Panc1 (cell line): ENCODE results near the gene EPX. TPM values are rescaled to one million over a fixed set of nuclear protein-coding genes. Genes with fewer than 3 reads are reported as not detected.

Experiments used
- ATAC-seq: fragments of 200-7000 bp; cut with Tn5 transposase; 2 replicates; pipeline ENCODE4 v1.9.1; 2020; ENCODE audit warnings: mild to moderate bottlenecking, moderate library complexity
- BruUV-seq: library from RNA; stranded (reverse); fragments of 400-500 nt; replicated peaks from 2 replicates; lab custom pipeline; 2021; lab: Mats Ljungman, UMichigan
- CTCF ChIA-PET: fragments of 300-600 bp; sonication (Branson Sonifier 250); formaldehyde crosslinking; loops from one replicate; lab custom pipeline; 2022; ENCODE audit warnings: antibody characterized with exemption; lab: Charles Lee
- POLR2A ChIA-PET: fragments of 300-600 bp; sonication (Branson Sonifier 250); formaldehyde crosslinking; loops from one replicate; lab custom pipeline; 2022; ENCODE audit warnings: antibody characterized with exemption; lab: Charles Lee
- DNase-seq: peaks from one replicate; pipeline ENCODE4 v3.0.0-alpha.2; 2010; ENCODE audit warnings: low read depth, low spot score
- H3K27ac ChIP-seq: 2 replicates; pipeline ENCODE4 v1.5.1; 2011; ENCODE audit warnings: mild to moderate bottlenecking, low read length, inconsistent platforms
- H3K27me3 ChIP-seq: fragments of 200-500 bp; sonication (Bioruptor generic); 2 replicates; pipeline ENCODE4 v1.6.0; 2014; ENCODE audit warnings: low read length, inconsistent platforms; ENCODE audit not compliant: control insufficient read depth, insufficient read depth
- H3K36me3 ChIP-seq: fragments of 200-500 bp; sonication (Bioruptor generic); 2 replicates; pipeline ENCODE4 v1.5.1; 2014; ENCODE audit warnings: inconsistent platforms, mild to moderate bottlenecking, low read length, moderate library complexity; ENCODE audit not compliant: control insufficient read depth, insufficient read depth
- H3K4me1 ChIP-seq: 2 replicates; pipeline ENCODE4 v1.5.1; 2011; ENCODE audit warnings: inconsistent platforms, mild to moderate bottlenecking, low read length, moderate library complexity; ENCODE audit not compliant: control insufficient read depth, insufficient read depth
- H3K4me3 ChIP-seq, 2 experiments: 2 replicates each; pipeline ENCODE4 v1.5.1; 2011 to 2012; ENCODE audit warnings: low read depth in 2 of 2, low read length in 2 of 2, mild to moderate bottlenecking in 2 of 2, inconsistent platforms in 1 of 2, moderate library complexity in 1 of 2
- H3K9me3 ChIP-seq: fragments of 200-500 bp; sonication (Bioruptor generic); 2 replicates; pipeline ENCODE4 v1.5.1; 2014; ENCODE audit warnings: low read depth, mild to moderate bottlenecking, inconsistent platforms, low read length, moderate library complexity; ENCODE audit not compliant: control insufficient read depth, insufficient read depth
- POLR2AphosphoS5 ChIP-seq: IDR thresholded peaks from 2 replicates; pipeline ENCODE4 v1.6.1; 2012; ENCODE audit warnings: mild to moderate bottlenecking, low read depth, low read length, moderate library complexity
- SIN3A ChIP-seq: IDR thresholded peaks from 2 replicates; pipeline ENCODE4 v1.6.1; 2012; ENCODE audit warnings: low read depth, mild to moderate bottlenecking, low read length, moderate library complexity, borderline replicate concordance; ENCODE audit not compliant: insufficient read depth
- TCF7L2 ChIP-seq: IDR thresholded peaks from 2 replicates; pipeline ENCODE4 v1.6.1; 2011; ENCODE audit warnings: mild to moderate bottlenecking, low read depth, low read length, inconsistent platforms
- in situ Hi-C: cut with HindIII; loops from 2 replicates; pipeline ENCODE4 v1.10.0; 2016; ENCODE audit warnings: low sequenced_read_pairs, low pct_unique_long_range_greater_than_20kb
- intact Hi-C: fragments of 100-400 bp; cut with micrococcal nuclease; formaldehyde crosslinking; loops from one replicate; pipeline ENCODE4 v1.10.0; 2022; ENCODE audit not compliant: unreplicated experiment
- total RNA-seq: library from RNA; stranded (reverse); gene quantifications from one replicate; pipeline ENCODE4 v1.2.1, GENCODE V29; 2021; ENCODE audit not compliant: unreplicated experiment
- TF ChIP-seq, protein P1 (sequence below): fragments of 450-650 bp; IDR thresholded peaks from 2 replicates; pipeline ENCODE4 v1.5.1; 2017; ENCODE audit warnings: mild to moderate bottlenecking
- TF ChIP-seq, protein P2 (sequence below), 2 experiments: IDR thresholded peaks; 2 replicates each; pipeline ENCODE4 v1.6.1; 2011 to 2012; ENCODE audit warnings: low read depth in 2 of 2, control low read depth in 1 of 2, low read length in 1 of 2, mild to moderate bottlenecking in 1 of 2, moderate library complexity in 1 of 2; ENCODE audit not compliant: insufficient read depth in 1 of 2

EPX gene
- total RNA-seq, 1 experiment from 2014 or later, result not detected

GRCh38 chr17:58183514-58183913, 9.0 kb upstream of the EPX start:
- intact Hi-C loops, result no loop called here
- no TSS peak for BruUV-seq
- no peaks in the 10 kb centered on the region; the same call in 1 of the 2 replicates for H3K27me3 ChIP-seq
- ChIA-PET POLR2A (no interaction called here), CTCF (no interaction called here)
- in situ Hi-C loops, result no loop called here
- no peaks in the 10 kb centered on the region for H3K4me1 ChIP-seq
- ATAC-seq (no peak), DNase-seq (no peak)
- TF ChIP-seq, protein P1, sequence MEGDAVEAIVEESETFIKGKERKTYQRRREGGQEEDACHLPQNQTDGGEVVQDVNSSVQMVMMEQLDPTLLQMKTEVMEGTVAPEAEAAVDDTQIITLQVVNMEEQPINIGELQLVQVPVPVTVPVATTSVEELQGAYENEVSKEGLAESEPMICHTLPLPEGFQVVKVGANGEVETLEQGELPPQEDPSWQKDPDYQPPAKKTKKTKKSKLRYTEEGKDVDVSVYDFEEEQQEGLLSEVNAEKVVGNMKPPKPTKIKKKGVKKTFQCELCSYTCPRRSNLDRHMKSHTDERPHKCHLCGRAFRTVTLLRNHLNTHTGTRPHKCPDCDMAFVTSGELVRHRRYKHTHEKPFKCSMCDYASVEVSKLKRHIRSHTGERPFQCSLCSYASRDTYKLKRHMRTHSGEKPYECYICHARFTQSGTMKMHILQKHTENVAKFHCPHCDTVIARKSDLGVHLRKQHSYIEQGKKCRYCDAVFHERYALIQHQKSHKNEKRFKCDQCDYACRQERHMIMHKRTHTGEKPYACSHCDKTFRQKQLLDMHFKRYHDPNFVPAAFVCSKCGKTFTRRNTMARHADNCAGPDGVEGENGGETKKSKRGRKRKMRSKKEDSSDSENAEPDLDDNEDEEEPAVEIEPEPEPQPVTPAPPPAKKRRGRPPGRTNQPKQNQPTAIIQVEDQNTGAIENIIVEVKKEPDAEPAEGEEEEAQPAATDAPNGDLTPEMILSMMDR, result no peak
- TF ChIP-seq POLR2AphosphoS5 (no peak), TCF7L2 (no peak), SIN3A (no peak)
- TF ChIP-seq, protein P2, sequence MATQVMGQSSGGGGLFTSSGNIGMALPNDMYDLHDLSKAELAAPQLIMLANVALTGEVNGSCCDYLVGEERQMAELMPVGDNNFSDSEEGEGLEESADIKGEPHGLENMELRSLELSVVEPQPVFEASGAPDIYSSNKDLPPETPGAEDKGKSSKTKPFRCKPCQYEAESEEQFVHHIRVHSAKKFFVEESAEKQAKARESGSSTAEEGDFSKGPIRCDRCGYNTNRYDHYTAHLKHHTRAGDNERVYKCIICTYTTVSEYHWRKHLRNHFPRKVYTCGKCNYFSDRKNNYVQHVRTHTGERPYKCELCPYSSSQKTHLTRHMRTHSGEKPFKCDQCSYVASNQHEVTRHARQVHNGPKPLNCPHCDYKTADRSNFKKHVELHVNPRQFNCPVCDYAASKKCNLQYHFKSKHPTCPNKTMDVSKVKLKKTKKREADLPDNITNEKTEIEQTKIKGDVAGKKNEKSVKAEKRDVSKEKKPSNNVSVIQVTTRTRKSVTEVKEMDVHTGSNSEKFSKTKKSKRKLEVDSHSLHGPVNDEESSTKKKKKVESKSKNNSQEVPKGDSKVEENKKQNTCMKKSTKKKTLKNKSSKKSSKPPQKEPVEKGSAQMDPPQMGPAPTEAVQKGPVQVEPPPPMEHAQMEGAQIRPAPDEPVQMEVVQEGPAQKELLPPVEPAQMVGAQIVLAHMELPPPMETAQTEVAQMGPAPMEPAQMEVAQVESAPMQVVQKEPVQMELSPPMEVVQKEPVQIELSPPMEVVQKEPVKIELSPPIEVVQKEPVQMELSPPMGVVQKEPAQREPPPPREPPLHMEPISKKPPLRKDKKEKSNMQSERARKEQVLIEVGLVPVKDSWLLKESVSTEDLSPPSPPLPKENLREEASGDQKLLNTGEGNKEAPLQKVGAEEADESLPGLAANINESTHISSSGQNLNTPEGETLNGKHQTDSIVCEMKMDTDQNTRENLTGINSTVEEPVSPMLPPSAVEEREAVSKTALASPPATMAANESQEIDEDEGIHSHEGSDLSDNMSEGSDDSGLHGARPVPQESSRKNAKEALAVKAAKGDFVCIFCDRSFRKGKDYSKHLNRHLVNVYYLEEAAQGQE (IDR thresholded peaks at IDR 0.05; ENCODE audit: insufficient read depth in 1 of 2, low read depth in 2 of 2, low read length in 1 of 2), result no peak
- no peaks in the 10 kb centered on the region for H3K9me3 ChIP-seq
- no peaks in the 10 kb centered on the region for H3K36me3 ChIP-seq
- H3K27ac ChIP-seq, result no peak overlapping the region
- no peak overlapping the region for H3K4me3 ChIP-seq

- Histone ChIP-seq H3K4me1 (no peaks in the 10 kb centered on the region), H3K27ac (no peak overlapping the region), H3K36me3 (no peaks in the 10 kb centered on the region), H3K27me3 (no peaks in the 10 kb centered on the region; the same call in 1 of the 2 replicates), H3K9me3 (no peaks in the 10 kb centered on the region), H3K4me3 (no peak overlapping the region)
- no TSS peak for BruUV-seq
- ChIA-PET CTCF (no interaction called here), POLR2A (no interaction called here)
- no peak for DNase-seq
- intact Hi-C loops (no loop called here), in situ Hi-C loops (no loop called here)
- ATAC-seq, result no peak
- no peak for TF ChIP-seq TCF7L2
- no peak for TF ChIP-seq POLR2AphosphoS5
- TF ChIP-seq, protein P2 (IDR thresholded peaks at IDR 0.05; ENCODE audit: insufficient read depth in 1 of 2, low read depth in 2 of 2, low read length in 1 of 2), result no peak
- no peak for TF ChIP-seq SIN3A
- TF ChIP-seq, protein P1, result no peak
Measured at GRCh38 chr17:58184308-58184985, 8.1 kb upstream of the EPX start.
